Hematopoietic multipotent progenitor cell treated with erythropoietin and hydrocortisone succinate and interleukin-3 and kit ligand, for 6 days (in vitro differentiated cells): ENCODE results near the gene FAM151B.

ENCODE experiments used
- DNase-seq: peaks from one replicate; pipeline ENCODE4 v3.0.0-alpha.2; 2015

The FAM151B gene

DNA sequence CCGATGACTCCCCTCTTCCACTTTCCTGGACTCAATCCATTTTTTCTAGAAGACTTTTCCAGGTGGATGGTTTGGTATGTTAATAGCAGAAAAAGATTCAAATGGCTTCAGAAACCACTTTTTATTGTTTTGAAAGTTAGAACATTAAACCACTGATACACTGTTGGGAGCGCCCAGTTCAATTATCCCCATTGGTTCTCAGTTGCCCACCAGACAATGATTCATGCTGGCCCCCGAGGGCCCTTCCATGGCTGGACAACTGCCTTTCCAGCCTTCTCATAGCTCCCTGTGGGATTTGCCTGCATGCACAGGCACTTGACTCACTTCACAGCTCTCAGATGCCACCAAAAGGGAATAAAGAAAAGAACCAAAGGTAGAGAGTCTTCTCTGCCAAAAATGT is 103.5 kb downstream of the FAM151B start:
- no peak for DNase-seq

DNA sequence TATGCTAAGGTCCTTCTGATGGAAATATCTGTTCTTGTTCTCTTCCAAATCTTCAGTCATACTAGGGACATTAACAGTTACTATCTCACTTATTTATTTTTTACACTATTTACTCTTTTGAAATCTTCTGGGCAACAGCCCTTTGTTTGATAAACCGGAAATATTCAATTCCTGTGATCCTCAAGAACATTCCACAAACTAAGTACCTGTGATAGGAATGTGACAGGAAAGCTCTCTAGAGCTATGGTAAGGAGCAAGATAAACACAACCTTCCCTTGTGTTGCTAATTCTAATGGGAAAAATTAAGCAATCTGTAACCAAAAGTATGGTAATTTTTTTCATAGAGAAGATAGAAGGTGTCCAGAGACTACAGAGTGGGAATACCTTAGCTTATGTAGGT is 104.2 kb downstream of the FAM151B start:
- no peak for DNase-seq
